C4-2B (cell line): ENCODE measurements around the gene JUP.

ENCODE experiments used
- ZFX ChIP-seq: fragments of 450-650 bp; IDR thresholded peaks from 2 replicates; pipeline ENCODE4 v1.6.1; 2017
- TF ChIP-seq, protein P1 (sequence below): fragments of 450-650 bp; conservative IDR thresholded peaks from 2 replicates; pipeline ENCODE4 v1.5.1; 2017; ENCODE audit warnings: mild to moderate bottlenecking

GRCh38 chr17:41734949-41735313, 51.6 kb downstream of the JUP start:
- TF ChIP-seq, protein P1, sequence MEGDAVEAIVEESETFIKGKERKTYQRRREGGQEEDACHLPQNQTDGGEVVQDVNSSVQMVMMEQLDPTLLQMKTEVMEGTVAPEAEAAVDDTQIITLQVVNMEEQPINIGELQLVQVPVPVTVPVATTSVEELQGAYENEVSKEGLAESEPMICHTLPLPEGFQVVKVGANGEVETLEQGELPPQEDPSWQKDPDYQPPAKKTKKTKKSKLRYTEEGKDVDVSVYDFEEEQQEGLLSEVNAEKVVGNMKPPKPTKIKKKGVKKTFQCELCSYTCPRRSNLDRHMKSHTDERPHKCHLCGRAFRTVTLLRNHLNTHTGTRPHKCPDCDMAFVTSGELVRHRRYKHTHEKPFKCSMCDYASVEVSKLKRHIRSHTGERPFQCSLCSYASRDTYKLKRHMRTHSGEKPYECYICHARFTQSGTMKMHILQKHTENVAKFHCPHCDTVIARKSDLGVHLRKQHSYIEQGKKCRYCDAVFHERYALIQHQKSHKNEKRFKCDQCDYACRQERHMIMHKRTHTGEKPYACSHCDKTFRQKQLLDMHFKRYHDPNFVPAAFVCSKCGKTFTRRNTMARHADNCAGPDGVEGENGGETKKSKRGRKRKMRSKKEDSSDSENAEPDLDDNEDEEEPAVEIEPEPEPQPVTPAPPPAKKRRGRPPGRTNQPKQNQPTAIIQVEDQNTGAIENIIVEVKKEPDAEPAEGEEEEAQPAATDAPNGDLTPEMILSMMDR: no peak
- TF ChIP-seq ZFX: no peak
